HG03439 (cell line): ENCODE results near the gene NKAPL.
"Not testable (repeated sequence)": the region's sequence is repeated elsewhere in the genome, so short reads cannot be mapped to it uniquely, and the experiment has no call there.

Source experiments
- ATAC-seq: cut with Tn5 transposase; IDR thresholded peaks from one replicate; pipeline ENCODE4 v1.9.1; 2021; ENCODE audit warnings: mild to moderate bottlenecking, moderate library complexity; ENCODE audit not compliant: unreplicated experiment

The NKAPL gene

GRCh38 chr6:28295326-28295725 is 36.2 kb downstream of the NKAPL start:
- no peak for ATAC-seq

GRCh38 chr6:28296520-28297060 is 37.5 kb downstream of the NKAPL start:
- ATAC-seq: no peak

- ATAC-seq: peak; percentile 70
Observed at GRCh38 chr6:28303570-28303969, 44.5 kb downstream of the NKAPL start.

GRCh38 chr6:28306363-28306762 is 47.3 kb downstream of the NKAPL start:
- ATAC-seq: not testable (repeated sequence)
